GM19023 (cell line): Measurements from ENCODE around the gene BTG1.
"Not testable (repeated sequence)": the region's sequence is repeated elsewhere in the genome, so short reads cannot be mapped to it uniquely, and the experiment has no call there.

Experiments
- ATAC-seq: cut with Tn5 transposase; IDR thresholded peaks from one replicate; pipeline ENCODE4 v1.9.1; 2021; ENCODE audit warnings: mild to moderate bottlenecking, moderate library complexity; ENCODE audit not compliant: unreplicated experiment

BTG1 gene

DNA sequence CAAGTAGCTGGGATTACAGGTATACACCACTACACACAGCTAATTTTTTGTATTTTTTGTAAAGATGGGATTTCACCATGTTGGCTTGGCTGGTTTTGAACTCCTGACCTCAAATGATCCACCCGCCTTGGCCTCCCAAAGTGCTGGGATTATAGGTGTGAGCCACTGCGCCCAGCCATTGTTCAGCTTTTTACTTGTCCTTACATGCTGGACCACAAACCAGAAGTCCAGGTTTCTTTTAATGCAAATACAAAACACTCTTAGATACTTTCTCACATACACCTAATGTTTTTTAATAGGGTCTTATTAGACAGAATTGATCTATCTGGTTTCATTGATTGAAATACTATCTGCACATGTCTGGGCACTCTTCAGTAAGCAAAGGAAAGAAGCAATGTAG, 40.5 kb downstream of the BTG1 start:
- no peak for ATAC-seq

DNA sequence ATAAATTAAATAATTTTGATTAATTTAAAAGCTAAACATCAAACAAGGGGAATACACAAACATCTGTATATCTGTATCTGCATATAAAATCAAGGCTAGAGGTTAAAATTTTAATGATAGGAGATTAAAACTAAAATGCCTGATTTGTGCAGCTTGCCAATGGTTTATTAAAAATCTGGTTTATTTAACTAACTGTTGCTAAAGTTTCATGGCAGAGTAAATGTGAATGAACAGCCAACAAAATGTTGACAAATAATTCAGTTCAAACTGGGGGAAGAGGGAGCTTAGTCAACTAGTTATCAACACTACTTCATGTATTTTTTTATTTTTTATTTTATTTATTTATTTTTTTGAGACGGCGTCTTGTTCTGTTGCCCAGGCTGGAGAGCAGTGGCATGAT, 43.0 kb downstream of the BTG1 start:
- no peak for ATAC-seq

DNA sequence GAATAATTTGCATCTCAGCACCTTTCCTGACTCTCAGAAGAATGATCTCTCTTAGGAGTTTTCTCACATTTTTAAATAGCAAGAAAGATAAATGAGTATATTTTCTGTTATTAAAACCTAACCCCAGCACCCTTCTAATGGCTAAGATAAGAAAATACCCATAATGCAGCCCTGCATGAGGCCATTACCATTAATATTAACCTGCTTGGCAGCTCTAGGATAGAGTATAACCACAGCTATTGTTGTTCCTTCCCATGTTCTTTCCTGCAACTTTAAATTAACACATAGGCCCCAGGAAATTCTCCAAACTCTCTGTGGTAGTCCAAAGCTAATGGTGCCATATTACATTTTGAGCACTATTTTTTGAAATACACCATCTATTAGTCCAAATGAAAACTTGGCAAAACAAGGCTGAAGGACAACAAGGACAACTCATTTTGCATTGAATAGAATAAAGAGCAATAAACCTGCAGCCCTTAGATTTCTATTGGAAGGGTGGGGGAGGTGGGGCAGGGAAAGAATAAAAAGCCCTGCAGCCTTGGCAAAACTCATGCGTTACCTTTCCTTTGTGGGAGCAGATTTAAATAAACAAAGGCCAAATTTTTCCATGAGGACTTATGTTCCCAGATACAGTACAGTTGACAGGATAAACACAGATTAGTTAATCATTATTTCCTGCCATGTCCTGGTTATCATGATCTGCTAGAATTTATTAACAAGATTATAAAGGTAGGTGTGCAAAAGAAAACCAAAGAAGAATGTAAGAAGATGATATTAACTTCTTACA, 46.9 kb downstream of the BTG1 start:
- no peak for ATAC-seq

DNA sequence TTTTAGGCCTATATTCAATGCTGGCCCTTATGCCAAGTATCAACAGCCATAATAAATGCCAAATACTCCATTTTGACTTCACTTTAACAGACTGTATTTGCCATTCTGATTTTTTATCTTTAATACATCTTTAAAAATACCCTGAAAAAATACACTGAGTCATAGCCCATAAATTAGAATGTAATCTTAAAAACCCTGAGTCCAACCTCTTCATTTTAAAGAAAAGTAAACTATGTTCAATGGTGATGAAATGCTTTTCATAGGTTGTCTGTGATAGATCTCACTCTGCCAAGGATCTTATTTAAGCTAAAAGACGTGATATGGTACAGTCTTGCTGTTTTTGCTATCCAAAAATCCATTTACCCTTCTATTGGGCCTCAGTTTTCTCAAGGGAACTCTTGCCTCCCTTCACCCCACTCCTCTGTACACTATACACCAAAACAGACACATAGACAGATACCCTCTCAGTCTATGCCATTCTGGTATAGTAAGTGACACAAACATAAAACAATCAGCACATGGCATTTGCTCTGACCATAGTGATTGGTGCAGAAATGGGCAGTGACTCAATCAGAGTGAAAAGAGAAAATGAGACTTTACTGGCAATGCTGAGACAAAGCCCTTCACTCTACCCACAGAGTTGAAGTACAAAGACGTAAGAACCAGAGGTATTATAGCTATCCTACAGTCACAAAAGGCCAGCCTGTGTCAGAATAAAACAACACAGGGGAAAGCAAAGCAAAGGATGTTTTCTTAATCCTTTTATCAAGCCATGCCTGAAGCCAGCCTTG, 49.1 kb downstream of the BTG1 start:
- no peak for ATAC-seq

DNA sequence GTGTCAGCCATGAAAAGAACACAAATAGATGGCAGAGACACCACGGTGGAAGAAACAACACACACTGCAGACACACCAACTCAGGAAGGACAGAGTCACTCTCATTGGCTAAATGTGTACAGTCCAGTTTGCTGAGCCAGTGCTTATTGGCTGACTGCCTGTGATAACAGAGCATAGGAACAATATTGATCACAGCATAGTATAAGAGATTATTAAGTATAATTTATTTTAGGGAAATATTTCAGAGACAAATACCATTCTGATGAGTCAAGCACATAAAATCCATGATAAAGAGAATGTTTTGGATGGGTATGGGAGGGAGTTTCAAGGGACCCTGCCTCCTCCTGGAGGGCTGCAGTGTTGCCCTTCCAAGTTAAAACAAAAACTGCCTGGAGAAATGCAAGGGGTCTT, 50.9 kb downstream of the BTG1 start:
- ATAC-seq: no peak

DNA sequence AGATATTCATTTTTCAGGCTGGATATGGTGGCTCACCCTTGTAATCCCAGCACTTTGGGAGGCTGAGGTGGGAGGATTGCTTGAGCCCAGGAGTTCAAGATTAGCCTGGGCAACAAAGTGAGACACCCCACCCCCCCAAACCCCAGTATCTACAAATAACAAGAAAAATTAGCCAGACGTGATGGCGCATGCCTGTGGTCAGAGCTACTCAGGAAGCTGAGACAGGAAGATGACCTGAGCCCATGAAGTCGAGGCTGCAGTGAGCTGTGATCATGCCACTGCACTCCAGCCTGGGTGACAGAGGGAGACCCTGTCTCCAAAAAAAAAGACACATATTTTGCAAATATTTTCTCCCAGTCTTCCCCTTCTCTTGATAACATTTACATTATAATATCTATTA, 51.3 kb downstream of the BTG1 start:
- ATAC-seq: not testable (repeated sequence)
